Mesothelial cell of epicardium (in vitro differentiated cells): ENCODE results near the gene COL21A1. TPM values are rescaled to one million over a fixed set of nuclear protein-coding genes. Genes with fewer than 3 reads are reported as not detected.

Experiments used
- DNase-seq, 2 experiments: peaks; one replicate each; pipeline ENCODE4 v3.0.0; 2021; ENCODE audit warnings: low spot score in 2 of 2; ENCODE audit not compliant: unreplicated experiment in 2 of 2
- H3K27ac Mint-ChIP-seq: 2 replicates; pipeline ENCODE4 v1.8.0; 2021; ENCODE audit warnings: mixed read lengths
- H3K27me3 Mint-ChIP-seq: 2 replicates; pipeline ENCODE4 v1.8.0; 2021; ENCODE audit warnings: low read depth, mixed read lengths
- H3K36me3 Mint-ChIP-seq: 2 replicates; pipeline ENCODE4 v1.8.0; 2021; ENCODE audit warnings: mixed read lengths
- H3K4me1 Mint-ChIP-seq: 2 replicates; pipeline ENCODE4 v1.8.0; 2021; ENCODE audit warnings: mixed read lengths
- H3K4me3 Mint-ChIP-seq: 2 replicates; pipeline ENCODE4 v1.8.0; 2021; ENCODE audit warnings: mild to moderate bottlenecking, moderate library complexity, mixed read lengths
- H3K9me3 Mint-ChIP-seq: 2 replicates; pipeline ENCODE4 v1.8.0; 2021; ENCODE audit warnings: mixed read lengths
- total RNA-seq: library from RNA; stranded (reverse); gene quantifications from 3 replicates; pipeline ENCODE4 v1.2.1, GENCODE V29; 2021
- TF ChIP-seq, protein P1 (sequence below): fragments of 200-600 bp; sonication (generic); IDR thresholded peaks from one replicate; pipeline ENCODE4 v1.5.0; 2021; ENCODE audit warnings: antibody characterized with exemption; ENCODE audit not compliant: unreplicated experiment

COL21A1 gene
- total RNA-seq, 1 donor from 2014 or later, result 17.5 TPM

DNA sequence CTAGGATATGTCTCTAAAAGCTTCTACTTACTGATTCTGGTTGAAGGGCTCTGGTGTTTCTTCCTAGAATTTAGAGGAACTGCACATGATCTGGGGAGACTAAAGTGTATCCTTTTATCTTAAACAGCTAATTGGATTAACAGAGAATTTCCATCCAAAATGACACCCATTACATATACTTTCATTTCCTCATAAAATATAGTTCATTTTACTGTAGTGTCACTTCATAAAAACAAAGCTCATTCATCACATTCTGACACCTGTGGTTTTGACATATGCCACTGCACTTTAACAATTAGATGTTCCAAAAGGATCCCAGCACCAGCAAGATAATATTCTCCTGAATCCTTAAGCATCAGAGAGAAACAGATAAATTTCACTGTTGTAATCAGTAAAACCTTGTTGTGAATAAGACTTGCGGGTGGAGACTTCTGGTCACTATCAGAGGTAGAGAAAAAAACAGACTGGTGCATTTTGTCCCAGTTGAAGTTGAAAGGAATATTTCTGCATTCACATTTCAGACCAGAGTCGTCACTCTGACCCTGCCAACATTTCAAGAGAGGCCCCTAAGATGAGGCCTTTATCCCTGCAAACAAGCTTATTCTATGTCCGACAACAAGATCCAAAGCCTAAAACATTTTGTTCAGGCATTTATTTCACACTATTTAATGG is 196.7 kb downstream of the COL21A1 start:
- Mint-ChIP-seq H3K9me3 (no peaks in the 10 kb centered on the region), H3K27ac (no peak overlapping the region), H3K36me3 (no peaks in the 10 kb centered on the region), H3K4me3 (no peak overlapping the region), H3K4me1 (peaks cover 39% of the 10 kb centered on the region), H3K27me3 (no peaks in the 10 kb centered on the region)
- TF ChIP-seq, protein P1, sequence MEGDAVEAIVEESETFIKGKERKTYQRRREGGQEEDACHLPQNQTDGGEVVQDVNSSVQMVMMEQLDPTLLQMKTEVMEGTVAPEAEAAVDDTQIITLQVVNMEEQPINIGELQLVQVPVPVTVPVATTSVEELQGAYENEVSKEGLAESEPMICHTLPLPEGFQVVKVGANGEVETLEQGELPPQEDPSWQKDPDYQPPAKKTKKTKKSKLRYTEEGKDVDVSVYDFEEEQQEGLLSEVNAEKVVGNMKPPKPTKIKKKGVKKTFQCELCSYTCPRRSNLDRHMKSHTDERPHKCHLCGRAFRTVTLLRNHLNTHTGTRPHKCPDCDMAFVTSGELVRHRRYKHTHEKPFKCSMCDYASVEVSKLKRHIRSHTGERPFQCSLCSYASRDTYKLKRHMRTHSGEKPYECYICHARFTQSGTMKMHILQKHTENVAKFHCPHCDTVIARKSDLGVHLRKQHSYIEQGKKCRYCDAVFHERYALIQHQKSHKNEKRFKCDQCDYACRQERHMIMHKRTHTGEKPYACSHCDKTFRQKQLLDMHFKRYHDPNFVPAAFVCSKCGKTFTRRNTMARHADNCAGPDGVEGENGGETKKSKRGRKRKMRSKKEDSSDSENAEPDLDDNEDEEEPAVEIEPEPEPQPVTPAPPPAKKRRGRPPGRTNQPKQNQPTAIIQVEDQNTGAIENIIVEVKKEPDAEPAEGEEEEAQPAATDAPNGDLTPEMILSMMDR, result no peak
- DNase-seq, result no peak

DNA sequence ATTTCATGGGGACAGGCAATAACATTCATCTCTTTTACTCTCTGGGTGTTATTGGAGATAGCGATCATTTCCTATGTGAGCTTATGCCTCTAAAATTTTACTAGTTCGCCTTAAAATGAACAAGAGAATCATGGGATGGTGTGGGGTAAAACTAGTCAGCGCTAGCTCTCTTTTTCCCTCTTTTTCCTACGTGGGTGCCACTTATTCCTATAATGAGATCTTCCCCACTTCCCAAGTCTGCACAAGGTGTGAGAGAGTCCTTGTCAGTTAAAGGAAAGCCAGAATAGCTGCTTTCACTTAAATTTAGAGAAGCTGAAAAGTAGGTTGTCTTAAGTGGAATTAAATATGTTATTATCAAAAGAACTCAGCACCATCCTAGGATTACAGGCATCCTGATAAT is 198.8 kb downstream of the COL21A1 start:
- no peaks in the 10 kb centered on the region for H3K27me3 Mint-ChIP-seq
- no peak overlapping the region for H3K27ac Mint-ChIP-seq
- H3K4me3 Mint-ChIP-seq, result no peak overlapping the region
- H3K36me3 Mint-ChIP-seq, result no peaks in the 10 kb centered on the region
- DNase-seq, result no peak
- TF ChIP-seq, protein P1, result no peak
- H3K9me3 Mint-ChIP-seq, result no peaks in the 10 kb centered on the region
- peaks cover 32% of the 10 kb centered on the region for H3K4me1 Mint-ChIP-seq

DNA sequence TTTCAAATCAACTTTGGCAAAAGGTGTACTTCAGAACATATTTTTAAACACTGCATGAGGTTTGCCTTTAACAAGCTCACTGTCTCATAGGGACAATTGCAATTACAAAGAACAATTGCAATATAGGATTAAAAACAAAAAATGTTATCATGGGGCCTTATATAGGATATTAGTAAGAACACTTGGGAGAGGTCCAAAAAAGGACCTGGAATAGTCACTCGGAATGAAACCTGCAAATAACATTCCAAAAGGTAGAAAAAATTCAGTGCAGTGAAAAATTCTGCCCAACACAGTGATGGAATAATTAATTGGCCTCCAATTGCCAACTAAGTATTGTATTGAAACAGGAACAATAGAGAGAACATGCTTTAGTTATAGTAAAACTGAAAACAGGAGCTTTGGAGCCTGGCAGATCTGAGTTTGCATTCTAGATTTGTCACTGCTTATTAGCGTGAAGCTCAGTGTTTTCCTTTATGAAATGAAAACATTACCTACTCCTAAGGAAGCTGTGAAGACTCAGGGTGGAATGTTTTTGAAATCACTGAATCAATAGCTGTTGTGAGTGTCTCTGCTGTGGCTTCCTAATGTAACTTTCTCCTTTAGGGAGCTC is 199.3 kb downstream of the COL21A1 start:
- H3K9me3 Mint-ChIP-seq, result no peaks in the 10 kb centered on the region
- H3K4me3 Mint-ChIP-seq, result no peak overlapping the region
- H3K27ac Mint-ChIP-seq, result no peak overlapping the region
- TF ChIP-seq, protein P1, result no peak
- peaks cover 33% of the 10 kb centered on the region for H3K4me1 Mint-ChIP-seq
- no peak for DNase-seq
- H3K27me3 Mint-ChIP-seq, result no peaks in the 10 kb centered on the region
- no peaks in the 10 kb centered on the region for H3K36me3 Mint-ChIP-seq

DNA sequence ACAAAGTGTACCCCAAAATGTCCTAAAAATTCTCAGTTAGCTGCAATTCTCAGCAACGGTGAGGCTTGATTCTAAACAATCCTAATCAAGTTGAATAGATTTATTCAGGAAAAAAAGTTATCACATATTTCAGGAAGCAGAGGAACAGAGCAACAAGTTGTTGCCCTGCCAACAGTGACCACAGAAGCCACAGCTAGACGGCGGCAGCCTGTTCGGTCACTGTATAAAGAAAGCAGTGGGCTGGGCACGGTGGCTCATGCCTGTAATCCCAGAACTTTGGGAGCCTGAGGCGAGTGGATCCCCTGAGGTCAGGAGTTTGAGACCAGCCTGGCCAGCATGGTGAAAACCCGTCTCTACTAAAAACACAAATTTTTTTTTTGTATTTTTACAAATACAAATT is 200.8 kb downstream of the COL21A1 start:
- TF ChIP-seq, protein P1, result no peak
- DNase-seq, result no peak
- H3K9me3 Mint-ChIP-seq, result peaks cover 4% of the 10 kb centered on the region
- no peaks in the 10 kb centered on the region for H3K27me3 Mint-ChIP-seq
- no peak overlapping the region for H3K27ac Mint-ChIP-seq
- peaks cover 40% of the 10 kb centered on the region for H3K4me1 Mint-ChIP-seq
- no peaks in the 10 kb centered on the region for H3K36me3 Mint-ChIP-seq
- H3K4me3 Mint-ChIP-seq, result no peak overlapping the region

DNA sequence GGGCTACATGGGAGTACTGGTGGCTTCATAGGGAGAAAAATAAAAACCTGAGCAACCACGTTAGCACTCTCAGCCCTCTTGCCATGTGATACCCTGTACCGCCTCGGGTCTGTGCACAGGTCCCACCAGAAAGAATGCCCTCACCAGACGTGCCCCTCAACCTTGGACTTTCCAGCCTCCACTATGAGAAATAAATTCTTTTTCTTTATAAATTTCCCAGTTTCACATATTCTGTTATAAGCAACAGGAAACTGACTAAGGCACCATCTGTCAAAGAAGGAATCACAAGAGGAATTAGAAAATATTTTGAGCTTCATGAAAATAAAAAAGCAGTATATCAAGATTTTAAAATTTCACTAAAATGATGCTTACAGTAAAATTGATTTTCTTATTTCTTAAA is 203.6 kb downstream of the COL21A1 start:
- Mint-ChIP-seq H3K9me3 (peaks cover 10% of the 10 kb centered on the region), H3K27ac (no peak overlapping the region), H3K27me3 (no peaks in the 10 kb centered on the region), H3K36me3 (no peaks in the 10 kb centered on the region), H3K4me1 (peaks cover 28% of the 10 kb centered on the region), H3K4me3 (no peak overlapping the region)
- TF ChIP-seq, protein P1, result no peak
- no peak for DNase-seq
